Measurements from ENCODE around the gene ARL3.
"Not testable (repeated sequence)": the region's sequence is repeated elsewhere in the genome, so short reads cannot be mapped to it uniquely, and the experiment has no call there.

ARL3 gene

DNA sequence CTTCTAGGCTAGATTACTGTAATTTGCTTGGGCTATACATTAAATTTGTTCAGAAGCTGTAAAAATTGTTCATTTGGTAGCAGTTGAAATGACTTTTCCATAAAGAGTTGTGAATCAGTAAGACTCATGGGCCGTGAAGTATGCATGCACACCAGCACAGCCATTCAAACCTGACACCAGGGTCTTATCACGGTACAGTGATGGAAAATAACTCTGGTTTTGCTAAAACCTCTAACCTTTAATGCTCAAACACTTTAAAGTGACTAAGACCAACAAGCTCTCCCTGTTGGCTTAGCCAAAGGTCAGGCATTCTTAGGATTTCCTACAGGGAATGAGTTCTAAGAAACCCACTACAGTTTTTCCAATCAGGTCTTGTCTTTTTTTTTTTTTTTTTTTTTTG lies 11.5 kb downstream of the ARL3 start:
- DNase-seq (ENCODE audit: low read depth) = no peak

DNA sequence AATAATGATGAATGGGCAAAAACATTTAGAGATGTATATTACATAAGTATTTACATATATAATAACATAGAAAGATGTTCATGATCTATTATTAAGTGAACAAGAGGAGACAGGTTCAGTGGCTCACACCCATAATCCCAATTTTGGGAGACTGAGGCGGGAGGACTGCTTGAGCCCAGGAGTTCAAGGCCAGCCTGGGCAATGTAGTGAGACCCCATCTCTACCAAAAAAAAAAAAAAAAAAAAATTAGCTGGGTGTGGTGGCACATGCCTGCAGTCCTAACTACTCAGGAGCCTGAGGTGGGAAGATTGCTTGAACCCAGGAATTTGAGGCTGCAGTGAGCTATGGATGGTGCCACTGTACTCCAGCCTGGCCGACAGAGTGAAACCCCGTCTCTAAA lies 12.4 kb downstream of the ARL3 start:
- no peak for DNase-seq (ENCODE audit: low read depth)

DNA sequence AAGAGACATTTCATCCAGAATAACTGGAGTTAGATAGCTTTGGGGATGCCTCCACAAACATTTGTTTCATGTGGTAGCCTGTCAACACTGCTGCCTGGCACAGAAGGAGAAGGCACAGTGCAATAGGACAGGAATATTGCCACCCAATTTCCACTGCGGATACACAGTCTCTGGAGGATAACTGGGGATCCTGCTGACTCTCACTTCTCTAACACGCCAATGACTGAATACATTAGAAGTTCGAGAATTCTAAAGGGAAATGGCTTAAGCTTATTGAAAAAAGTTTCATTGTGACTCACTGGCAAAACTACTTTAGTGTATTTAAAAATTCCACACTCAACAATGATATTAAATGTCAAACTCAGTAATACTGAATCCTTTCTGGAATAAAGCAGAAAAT lies 12.9 kb downstream of the ARL3 start:
- no peak for DNase-seq (ENCODE audit: low read depth)

DNA sequence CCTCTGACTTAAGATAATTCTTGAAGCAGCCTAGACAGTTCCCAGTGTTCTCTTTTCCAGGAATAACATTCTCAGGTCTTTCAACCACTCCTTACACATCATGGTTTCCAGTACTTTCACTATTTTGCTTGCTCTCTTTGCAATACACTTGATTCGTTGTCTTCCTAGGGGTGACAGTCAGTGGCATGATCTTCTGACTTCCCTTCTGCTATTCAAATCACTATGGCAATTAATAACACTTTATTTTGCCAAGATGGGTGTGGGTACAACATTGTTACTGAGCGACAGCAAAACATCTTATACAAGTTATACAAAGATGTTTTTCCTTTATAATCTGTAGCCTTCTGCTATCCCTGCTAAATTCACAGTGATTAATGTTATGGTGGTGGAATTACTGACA lies 15.3 kb downstream of the ARL3 start:
- no peak for DNase-seq (ENCODE audit: low read depth)

DNA sequence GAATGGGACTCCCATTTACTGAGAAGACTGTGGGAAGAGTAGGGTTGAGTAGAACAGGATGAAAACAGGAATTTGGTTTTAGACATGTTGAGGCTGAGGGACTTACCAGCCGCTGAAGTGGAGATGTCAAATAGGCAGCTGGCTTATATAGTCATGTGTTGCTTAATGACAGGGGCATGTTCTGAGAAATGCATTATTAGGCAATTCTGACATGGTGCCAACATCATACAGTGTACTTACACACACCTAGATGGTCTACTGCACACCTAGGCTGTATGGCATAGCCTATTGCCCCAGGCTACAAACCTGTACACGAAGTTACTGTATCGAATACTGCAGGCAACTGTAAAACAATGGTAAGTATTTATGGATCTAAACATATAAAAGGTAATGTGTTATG lies 17.5 kb downstream of the ARL3 start:
- DNase-seq (ENCODE audit: low read depth) = no peak

DNA sequence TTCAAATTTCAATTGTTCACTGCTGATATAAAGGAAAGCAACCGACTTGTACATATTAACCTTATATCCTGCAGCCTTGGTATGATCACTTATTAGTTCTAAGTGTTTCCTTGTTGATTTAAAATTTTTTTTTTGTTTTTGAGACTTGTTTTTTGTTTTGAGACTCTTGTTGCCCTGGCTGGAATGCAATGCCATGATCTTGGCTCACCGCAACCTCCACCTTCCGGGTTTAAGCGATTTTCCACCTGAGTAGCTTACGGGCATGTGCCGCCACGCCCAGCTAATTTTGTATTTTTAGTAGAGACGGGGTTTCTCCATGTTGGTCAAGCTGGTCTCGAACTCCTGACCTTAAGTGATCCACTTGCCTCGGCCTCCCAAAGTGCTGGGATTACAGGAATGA lies 18.8 kb downstream of the ARL3 start:
- not testable (repeated sequence) for DNase-seq (ENCODE audit: low read depth)

DNA sequence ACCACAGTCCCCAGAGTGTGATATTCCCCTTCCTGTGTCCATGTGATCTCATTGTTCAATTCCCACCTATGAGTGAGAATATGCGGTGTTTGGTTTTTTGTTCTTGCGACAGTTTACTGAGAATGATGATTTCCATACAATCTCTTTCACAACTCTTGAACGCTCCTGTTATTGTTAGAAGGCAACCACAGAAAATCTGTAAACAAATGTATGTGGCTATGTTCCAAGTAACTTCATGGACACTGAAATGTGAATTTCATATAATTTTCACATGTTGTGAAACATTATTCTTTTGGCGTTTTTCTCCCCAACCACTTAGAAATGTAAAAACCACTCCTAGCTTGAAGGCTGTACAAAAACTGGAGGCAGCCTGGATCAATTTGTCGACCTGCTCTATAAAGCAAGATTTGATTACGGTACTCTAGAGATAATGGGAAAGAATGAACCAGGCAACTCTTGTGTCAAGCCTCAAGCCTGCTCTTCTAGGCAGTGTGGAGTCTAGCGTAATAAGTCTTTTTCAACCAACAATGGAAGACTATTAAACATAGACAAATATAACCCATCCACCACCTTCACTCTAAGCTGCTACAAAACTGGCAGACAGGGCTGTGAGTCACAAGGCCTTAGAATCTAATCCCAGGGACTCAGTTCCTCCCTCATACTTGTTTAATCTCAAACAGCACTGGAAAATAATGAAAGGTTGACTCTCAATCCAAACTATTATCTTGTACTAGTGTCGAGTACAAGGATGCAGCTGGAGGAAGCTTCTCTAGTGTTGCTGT lies 22.7 kb downstream of the ARL3 start:
- DNase-seq (ENCODE audit: low read depth) = no peak

DNA sequence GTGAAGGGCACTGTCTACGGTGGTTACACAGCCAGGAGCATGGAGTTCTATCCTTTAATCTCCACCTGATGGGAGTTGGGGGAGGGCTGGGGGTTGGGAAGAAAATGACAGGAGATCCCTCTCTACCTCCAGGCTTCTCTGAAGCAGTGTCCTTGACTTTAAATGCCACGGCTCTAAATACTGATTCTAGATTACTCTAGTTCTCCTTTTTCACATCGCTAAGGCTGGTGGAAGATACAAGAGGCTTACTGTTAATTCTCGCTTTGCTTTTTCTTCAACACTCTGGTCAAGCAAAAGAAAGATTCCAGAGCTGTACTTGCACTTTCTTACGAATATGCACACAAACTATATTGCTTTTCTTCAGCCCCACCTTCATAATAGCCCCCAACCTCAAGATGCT lies 30.5 kb downstream of the ARL3 start:
- no peak for DNase-seq (ENCODE audit: low read depth)

DNA sequence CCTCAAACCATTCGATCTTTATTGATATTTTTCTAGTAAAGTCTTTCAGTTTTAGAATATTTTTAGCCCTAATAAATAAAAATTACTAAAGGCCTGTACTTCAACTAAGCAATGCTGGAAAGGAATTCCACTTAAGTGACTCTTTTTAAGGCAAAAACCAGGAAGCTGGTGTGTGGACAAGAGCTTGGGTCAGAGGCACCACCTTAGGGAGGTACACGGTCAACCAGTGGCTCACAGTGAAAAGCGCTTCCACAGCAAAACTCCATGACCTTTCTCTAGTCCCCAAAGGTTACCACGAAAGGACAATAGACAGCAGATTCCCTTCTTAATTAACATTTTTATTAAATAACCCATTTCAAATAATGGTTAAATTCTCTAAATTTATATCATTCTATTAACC lies 31.2 kb downstream of the ARL3 start:
- DNase-seq (ENCODE audit: low read depth) = no peak

DNA sequence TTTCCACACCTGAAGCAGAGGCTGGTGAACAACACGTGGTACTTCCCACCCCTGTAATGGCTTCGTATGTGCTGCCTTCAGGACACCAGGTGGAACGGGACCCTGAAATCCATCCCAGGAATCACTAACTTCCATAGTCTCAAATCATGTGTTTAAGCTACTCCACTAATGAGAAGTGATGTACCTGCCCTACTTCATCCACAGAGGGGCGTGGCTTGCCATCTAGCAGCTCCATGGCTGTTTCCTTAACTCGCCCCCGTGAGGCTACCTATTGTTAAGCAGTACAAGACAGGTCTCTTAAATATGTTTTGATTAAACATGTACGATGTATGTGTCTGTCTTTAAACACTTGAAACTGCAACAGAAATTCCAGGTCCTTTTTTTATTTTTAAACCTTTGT lies 31.8 kb downstream of the ARL3 start:
- no peak for DNase-seq (ENCODE audit: low read depth)

DNA sequence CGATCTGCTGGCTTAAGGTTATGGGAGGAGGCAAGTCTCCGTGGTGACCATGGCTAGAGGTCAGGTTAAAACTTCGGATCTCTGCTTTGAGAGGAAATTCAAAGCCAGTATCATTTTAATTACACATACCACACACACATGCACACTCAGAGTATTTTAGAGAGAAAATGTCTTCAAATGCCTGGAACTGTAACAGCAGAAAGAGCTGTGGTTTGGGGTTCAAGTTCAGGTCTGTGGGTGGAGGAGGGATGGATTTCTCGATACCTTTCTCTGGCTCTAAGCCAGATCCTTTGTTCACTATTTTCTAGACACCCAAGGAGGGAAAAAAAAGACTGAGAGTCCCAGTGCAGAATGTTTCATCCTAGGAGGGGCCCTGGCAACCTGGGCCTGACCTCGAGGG lies 32.5 kb downstream of the ARL3 start:
- no peak for DNase-seq (ENCODE audit: low read depth)

DNA sequence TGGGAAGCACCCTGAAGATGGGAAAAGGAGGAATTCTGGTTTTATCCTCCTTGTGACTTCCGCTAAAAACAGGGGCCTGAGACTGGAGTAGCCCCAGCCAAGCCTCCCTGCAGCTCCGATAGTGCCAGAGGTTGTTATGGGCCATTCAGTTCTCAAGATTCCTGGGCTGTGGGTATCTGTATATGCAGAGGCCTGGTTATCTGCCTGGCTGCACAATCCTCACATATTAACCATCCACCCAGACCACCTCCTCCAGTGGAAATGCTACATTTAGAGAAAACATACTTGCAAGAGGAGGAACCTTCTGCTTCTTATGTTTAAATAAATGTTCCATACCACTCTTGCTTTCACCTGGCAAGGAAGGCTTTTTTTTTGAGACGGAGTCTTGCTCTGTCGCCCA lies 34.6 kb downstream of the ARL3 start:
- no peak for DNase-seq (ENCODE audit: low read depth)

DNA sequence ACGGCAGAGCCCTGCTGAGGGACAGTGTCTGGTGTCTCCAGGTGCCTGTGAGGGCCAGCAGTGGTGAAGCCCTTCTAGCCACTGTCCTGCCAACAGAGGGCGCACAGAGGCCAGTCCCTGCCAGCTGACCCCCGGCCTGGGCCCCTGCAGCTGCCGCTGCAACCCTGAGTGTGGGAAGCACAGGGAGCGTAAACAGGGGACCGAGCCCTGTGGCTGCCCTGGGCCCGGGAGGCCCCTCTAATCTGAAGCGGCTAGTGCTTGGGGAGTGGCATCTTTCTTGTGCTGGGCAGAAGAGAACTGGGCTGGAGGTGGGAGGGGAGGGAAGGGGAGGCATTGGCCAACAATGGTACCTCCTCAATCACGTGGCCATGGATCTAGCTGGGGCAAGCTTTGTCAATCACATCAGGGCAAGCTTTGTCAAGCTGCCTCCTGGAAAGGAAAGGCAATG lies 35.3 kb downstream of the ARL3 start:
- no peak for DNase-seq (ENCODE audit: low read depth)

DNA sequence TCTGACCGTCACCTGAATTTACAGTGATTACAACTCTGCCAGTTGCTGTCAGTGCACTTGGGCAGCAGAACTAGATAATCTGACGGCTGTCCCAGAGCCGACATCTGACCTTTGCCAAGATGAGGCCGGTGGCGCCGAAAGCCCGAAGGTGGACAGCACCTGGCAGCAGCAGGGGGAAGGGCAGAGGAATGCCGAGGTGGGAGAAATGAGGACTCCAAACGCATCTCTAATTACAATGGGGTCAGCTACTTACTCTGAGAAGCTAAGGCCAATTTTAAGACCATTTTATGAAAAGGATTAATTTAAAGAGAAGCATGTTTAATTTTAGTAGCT lies 36.2 kb downstream of the ARL3 start:
- no peak for DNase-seq (ENCODE audit: low read depth)

DNA sequence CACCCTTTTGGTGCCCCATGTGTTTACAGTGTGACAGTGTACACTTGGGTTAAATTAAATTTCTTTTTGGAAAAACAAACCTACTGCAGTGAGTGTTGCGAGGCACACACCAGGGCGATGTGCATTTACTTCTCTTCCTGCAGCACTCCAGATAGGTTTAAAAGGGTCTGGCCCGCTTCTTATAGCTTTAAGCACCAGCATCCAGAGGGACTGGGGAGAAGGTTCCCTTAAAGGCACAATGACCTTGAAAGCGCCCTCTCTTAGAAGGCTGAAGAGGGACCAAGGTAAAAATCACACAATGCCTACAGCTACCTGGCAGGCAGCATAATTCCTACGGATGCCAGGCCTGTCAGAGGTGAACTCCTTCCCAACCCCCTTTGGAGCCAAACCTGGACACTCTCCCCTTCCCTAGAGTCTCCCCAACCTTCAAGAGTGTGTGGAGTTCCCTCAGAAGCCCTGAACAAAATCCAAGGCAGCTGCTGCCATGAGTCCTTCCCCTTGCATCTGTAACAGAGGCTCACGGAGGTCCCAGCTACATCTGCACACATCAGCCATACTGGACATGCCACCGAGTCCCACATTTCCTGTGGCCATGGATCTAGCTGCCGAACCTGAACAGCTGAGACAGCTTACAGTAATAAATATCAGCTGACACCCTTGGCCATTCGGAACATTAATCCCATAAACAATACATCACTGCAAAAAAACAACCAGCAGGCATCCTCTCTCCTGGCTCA lies 36.7 kb downstream of the ARL3 start:
- DNase-seq (ENCODE audit: low read depth) = no peak

DNA sequence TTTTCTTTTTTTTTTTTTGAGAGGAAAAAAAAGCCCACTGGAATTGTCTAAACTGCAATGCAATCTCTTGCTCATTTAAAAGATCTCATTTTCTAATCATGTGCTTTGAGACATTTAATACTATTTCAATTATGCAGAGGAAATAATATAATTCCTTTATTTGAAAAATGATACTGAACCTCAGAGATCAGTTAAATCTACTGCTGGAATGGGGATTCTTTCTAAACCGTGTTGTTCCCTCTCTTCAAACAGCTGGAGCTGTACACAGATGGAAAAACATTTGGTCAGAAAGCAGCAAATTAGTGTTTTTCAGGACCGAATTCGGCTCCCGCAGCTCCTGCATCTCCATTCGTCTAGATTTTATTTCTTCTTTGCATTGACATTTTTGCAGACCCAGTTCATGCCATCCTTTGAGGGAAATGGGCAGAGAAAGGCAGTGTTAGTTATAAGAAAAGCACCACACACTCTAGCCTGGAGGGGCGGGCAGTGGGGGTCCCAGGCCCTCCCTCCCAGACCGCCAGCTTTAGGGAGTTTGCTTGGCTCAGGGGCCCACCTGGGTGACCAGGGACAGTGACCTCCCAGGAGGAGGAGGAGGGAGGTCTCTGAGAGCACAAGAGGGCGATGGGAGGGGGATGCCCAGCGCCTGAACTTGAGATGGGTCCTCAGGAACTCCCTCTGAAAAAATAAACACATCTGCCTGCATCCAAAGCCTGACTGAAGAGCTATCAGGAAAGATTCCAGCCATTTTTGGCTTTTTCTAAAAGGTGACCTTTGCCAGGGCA lies 37.5 kb downstream of the ARL3 start:
- no peak for DNase-seq (ENCODE audit: low read depth)

DNA sequence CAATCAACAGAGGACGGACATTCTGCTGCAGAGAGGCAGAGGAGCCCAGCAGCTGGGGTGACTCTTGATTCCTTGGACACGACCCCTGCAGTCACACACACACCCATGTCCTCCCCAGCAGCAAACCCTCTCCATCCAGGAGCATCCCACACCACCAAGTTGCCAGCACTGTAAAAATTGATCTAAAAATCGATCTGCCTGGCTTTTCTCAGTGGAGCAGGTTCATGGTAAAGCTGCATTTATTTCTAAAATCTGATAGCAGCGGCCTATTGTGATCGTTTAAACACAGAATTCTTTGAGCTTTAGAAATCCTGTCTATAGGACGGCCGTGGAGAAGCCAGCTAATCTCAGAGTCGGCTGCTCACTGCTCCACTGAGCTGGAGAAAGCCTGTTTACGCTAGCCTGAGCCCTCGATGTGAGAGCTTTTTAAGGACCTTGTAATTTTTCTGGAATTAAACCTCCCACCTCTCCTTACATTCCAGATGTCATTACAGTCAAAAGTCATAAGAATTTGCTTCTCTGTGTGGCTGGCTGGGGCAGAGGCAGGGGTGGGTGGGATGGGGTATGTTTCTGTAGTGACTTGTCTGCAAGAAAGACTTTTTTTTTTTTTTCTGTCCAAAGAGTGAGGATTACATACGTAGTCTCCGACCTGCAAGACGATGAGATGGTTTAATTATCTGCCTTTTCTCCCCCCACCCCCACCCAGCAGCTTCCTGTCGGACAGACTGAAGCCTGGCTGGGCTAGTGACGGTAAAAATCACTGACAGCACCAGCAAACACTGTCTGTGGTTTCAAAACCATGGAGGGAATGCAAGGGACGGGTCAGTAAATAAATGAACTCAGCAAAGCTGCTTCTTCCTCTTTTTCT lies 38.3 kb downstream of the ARL3 start:
- no peak for DNase-seq (ENCODE audit: low read depth)

DNA sequence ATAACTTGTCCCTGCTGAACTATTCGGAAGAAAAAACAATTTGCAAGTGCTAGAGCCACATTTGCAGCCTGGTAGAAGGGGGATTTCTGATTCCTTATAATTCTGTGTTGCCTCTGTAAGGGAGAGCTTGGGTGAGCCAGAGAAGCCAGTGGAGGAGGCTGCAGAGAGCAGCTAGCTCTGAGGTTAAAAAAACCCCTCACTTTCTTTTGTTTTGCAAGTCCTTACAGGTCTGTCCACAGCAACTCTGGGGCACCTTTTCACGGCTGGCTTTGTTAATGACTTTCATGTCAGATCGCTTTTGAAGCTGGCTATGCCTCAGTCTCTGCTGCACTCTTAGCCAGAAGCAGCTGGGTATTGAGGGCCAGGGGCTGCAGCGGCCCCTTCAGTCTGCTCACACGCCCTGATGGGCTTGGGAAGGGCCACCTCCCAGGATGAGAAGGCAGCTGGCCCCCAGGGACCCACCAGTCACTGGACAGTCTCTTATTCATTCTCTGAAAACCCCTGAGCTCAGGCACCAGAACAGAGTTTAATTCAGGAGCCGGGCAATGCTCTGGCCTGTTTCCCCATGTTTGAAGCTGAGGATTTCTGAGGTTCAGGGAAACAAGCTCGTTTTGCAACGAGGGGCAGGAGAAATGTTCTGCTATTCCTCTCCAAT lies 39.1 kb downstream of the ARL3 start:
- DNase-seq (ENCODE audit: low read depth) = no peak

DNA sequence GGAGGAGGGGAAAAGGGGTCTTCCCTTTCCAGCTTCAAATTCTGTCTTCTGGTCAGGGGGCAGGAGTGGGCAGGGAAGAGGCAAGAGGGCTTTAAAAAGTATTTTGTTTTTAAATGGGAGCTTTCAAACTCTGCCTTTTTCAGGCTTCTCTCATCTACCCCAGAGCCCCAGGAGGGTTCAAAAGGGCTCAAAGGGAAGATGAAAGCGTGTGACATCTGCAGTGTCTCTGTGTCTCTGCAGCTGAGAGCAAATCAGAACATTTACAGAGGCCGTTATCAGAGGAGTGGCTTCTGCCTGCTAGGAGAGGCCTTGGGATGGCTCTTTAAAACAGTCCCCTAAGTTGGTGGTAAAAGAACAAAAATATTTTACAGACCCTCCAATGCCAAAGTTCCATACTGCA lies 39.6 kb downstream of the ARL3 start:
- no peak for DNase-seq (ENCODE audit: low read depth)

DNA sequence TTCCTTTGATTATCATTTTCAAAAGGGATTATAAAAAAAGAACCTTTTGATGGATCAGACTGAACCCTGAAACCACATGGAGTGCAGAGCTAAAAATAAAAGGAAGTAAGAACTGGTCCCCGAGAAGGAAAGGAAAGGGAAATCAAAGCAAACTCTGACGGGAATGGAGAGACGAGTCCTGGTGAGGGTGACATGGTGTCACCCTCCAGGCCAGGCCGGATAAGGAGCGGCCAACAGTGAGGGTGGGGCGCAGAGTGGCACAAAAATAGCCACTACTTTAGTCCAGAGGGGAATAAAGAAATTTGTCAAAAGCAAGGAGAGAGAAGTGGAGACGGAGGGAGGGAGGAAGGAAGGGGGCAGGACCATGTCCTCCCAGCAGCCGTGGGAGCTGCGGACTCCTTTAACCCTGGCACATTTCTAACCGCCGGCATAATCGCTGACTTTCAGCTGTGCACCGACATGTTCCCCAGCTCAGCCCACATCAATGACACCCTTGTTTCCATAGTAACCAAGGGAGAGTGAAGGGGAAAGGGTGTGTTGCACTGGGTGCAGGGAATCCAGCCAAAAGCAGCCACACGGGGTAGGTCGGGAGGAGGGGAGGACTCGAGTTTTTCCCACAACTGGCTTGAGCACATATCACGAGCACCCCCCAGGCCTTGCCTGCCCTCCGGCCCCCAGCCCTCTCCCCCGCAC lies 40.2 kb downstream of the ARL3 start:
- DNase-seq (ENCODE audit: low read depth) = no peak

DNA sequence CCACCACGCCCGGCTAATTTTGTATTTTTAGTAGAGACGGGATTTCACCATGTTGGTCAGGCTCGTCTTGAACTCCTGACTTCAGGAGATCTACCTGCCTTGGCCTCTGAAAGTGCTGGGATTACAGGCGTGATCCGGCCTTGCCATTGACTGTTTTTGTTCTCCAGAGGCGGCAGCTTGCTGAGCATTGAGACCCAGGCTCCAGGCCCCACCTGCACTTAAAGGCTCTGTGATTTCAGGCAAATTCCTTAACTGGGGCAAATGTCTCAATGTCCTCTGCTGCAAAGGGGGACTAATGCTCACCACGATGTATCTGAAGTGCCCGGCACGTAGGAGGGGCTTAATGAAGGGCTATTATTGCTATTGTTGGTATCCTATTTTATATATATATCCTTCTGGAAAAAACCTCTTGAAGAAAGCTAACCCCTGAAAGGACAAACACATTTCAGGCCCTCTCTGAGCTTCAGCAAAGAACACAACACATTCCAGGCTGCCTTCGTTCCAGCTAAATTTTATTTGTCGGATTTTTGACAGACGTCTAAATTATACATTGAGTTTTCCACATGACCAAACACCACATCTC lies 40.9 kb downstream of the ARL3 start:
- DNase-seq (ENCODE audit: low read depth) = no peak
